Gastroesophageal sphincter (tissue), 3 donors: ENCODE results near the gene MICAL3.

Source experiments
- CTCF ChIP-seq, 4 experiments: fragments of 200-600 bp in 2 of 4; fragments of 450-650 bp in 2 of 4; sonication (generic) in 1 of 4; IDR thresholded peaks; one replicate each; pipeline ENCODE4 v1.5.1; 2017 to 2019; ENCODE audit warnings: antibody characterized with exemption in 4 of 4, mild to moderate bottlenecking in 2 of 4, moderate library complexity in 2 of 4
- EP300 ChIP-seq: sonication (generic); formaldehyde crosslinking; IDR thresholded peaks from one replicate; pipeline ENCODE4 v1.6.1; 2017; ENCODE audit warnings: antibody characterized with exemption, mild to moderate bottlenecking
- POLR2A ChIP-seq, 2 donors: fragments of 450-650 bp; IDR thresholded peaks; one replicate each; pipeline ENCODE4 v1.6.1; 2017; ENCODE audit warnings: antibody characterized with exemption in 2 of 2, mild to moderate bottlenecking in 2 of 2, moderate library complexity in 1 of 2
- POLR2AphosphoS5 ChIP-seq: sonication (generic); formaldehyde crosslinking; IDR thresholded peaks from one replicate; pipeline ENCODE4 v1.6.1; 2017; ENCODE audit warnings: antibody characterized with exemption

- TF ChIP-seq CTCF (IDR thresholded peaks at IDR 0.05) (no peak), POLR2A (IDR thresholded peaks at IDR 0.05) (no peak), EP300 (no peak), POLR2AphosphoS5 (no peak)
These were observed 66.7 kb downstream of the MICAL3 start for GRCh38 chr22:17957693-17958092.
